ENCODE data around the gene FGFR1OP2. TPM values are rescaled to one million over a fixed set of nuclear protein-coding genes. Genes with fewer than 3 reads are reported as not detected.
"Not testable (repeated sequence)": the region's sequence is repeated elsewhere in the genome, so short reads cannot be mapped to it uniquely, and the experiment has no call there.

Gene FGFR1OP2
- polyA plus RNA-seq, 4 donors = 50.7 to 71.5 (median 61.3) TPM

DNA sequence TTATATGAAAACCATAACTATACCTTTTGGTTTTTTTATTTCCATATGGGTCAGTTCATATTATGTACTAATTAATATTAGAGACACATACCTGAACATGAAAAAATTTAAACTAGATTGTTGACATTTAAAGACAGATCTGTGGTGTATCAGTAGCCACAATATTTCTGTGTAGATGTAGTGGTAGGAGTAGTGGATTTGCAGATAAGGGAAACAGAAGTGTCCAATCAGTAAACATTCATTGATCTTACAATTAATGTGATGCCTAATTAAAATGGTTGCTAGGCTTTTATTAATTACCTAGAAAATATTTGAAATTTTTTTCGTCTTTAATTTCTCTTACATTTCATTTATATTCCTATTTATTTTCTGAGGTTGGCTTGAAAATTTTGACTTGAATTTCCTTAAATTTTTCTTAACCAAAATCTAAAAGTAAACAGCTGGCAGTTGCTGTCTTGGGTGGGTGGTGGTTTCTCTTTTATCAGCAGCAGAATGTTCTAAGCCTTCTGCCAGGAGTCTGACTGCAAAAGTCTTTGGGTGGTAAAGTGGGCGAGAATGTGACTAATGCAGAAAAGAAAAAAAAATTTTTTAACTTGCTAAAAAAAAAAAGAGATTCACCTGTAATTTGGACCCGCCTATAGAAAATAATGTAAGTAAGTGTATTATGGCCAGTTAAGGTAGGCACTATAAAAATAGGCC is 2.4 kb downstream of the FGFR1OP2 start:
- DNase-seq (ENCODE audit: low read depth in 4 of 4, low spot score in 3 of 4) = no peak

DNA sequence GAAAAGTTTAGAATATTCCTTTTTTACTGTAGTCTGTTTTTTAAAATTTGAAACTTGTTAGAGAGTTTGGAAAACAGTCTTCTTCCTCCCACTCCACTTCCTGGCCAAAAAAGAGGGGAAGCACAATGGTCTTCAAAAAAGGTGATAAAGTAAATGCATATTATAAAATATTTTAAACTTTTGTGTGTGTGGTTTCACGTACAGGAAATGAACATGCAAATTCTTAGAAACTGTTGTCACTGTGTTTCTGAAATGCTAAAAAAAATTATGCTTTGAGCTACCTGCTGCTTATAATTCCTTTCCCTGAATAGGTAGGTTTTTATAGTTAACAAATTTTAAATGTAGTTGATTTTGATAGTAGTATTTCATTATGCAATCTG is 2.9 kb downstream of the FGFR1OP2 start:
- no peak for DNase-seq (ENCODE audit: low read depth in 4 of 4, low spot score in 3 of 4)

DNA sequence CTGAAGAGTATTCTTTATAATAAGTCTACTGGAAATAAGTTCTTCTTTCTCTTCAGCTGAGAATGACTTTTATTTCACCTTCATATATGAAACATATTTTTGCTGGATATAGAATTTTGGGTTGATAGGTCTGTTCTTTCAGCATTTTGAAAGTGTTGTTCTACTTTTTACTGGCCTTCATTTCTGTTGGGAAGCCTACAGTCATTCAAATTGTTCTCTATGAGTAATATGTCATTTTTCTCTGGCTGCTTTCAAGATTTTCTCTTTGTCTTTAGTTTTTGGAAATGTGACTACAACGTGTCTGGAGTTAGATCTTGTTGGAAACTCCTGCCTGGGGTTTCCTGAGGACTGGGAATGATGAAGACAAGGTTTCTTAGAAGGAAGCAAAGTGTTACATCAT is 10.0 kb downstream of the FGFR1OP2 start:
- DNase-seq (ENCODE audit: low read depth in 4 of 4, low spot score in 3 of 4) = no peak

DNA sequence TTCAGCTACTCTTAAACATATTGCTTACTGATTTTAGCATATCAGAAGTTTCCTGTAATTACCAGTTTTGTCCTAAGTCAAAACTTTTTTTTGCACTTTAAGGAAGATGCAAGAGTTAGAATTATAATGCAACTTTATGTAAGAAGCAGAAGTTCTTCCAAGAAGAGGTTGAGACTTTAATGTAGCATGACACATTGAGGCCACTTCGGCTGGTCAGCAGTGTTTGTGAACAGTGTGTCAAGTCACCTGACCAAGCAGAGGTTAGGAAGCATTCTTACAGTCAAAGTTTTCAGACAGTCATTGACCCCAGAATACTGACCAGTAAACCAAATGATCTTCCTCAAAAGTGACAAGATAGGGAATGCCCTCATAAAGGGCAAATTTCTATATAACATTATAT is 15.2 kb downstream of the FGFR1OP2 start:
- DNase-seq (ENCODE audit: low read depth in 4 of 4, low spot score in 3 of 4) = no peak

DNA sequence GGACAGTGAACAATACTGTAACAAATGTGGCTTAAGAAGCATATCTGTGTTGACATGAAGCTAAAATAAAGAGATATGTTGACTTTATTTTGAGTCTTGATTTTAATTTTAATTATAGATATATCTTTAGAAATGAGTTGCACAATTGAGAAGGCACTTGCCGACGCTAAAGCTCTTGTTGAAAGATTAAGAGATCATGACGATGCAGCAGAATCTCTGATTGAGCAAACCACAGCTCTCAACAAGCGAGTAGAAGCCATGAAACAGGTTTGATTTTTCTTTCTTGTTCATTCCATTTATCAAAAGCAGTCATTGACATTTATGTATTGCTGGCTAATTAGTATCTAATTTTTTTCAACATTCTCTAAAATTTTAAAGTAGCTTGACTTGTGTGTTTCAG is 15.8 kb downstream of the FGFR1OP2 start:
- DNase-seq (ENCODE audit: low read depth in 4 of 4, low spot score in 3 of 4) = no peak

DNA sequence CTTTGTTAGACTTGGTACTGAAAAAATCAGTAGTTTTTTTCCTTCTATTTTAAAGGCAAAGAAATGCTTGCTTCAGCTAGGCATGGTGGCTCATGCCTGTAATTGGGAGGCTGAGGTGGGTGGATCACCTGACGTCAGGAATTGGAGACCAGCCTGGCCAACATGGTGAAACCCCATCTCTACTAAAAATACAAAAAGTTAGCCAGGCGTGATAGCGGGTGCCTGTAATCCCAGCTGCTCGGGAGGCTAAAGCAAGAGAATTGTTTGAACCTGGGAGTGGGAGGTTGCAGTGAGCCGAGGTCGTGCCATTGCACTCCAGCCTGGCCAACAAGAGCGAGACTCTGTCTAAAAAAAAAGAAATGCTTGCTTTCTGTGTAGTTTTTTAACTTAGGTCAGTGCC is 23.1 kb downstream of the FGFR1OP2 start:
- DNase-seq (ENCODE audit: low read depth in 4 of 4, low spot score in 3 of 4) = not testable (repeated sequence)

DNA sequence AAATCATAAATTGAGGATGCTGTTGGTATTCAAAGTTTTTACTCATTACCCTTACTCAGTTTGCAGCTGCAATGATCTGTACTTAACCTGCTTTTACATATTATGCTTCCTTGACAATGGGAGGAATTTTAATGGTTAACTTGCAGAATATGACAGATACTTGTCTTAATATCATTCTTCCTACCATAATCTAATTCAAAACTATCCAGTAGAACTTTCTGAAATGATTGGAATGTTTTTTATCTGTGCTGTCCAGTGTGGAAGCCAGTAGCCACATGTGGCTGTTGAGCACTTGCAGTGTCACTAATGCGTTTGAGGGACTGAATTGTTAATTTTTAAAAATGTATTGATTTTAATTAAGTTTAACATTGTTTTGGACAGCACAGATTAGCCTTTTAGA is 23.5 kb downstream of the FGFR1OP2 start:
- no peak for DNase-seq (ENCODE audit: low read depth in 4 of 4, low spot score in 3 of 4)

DNA sequence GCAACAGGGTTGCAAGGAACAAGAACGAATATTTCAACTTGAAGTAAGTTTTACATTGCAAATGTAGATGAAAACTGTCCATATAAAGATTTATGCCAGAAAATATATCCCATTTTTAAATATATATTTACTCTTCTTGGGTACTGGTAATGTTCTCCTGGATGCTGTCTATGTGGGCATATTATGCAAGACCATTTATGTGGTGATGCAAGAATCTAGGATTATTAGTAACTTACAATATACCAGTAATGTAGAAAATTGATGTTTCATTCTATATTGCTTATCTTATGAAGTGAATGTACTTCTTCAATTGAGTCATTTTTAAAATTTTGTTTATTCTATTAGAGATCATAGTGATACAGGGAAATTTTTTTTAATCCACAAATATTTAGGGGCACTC is 25.1 kb downstream of the FGFR1OP2 start:
- DNase-seq (ENCODE audit: low read depth in 4 of 4, low spot score in 3 of 4) = no peak

DNA sequence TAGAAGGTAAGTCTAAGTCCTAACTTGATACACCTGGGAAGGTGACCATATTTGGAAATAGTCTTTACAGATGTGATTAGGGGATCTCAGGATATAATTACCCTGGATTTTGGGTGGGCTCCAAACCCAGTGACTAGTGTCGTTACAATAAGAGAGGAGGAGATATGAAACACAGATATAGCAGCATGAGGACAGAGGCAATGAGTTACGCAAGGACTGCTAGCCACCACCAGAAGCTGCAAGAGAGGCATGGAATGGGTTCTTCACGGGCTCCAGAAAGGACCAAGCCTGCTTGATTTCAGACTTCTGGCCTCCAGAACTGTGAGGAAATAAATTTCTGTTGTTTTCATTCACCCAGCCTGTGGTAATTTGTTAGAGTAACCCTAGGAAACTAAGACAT is 28.6 kb downstream of the FGFR1OP2 start:
- no peak for DNase-seq (ENCODE audit: low read depth in 4 of 4, low spot score in 3 of 4)

DNA sequence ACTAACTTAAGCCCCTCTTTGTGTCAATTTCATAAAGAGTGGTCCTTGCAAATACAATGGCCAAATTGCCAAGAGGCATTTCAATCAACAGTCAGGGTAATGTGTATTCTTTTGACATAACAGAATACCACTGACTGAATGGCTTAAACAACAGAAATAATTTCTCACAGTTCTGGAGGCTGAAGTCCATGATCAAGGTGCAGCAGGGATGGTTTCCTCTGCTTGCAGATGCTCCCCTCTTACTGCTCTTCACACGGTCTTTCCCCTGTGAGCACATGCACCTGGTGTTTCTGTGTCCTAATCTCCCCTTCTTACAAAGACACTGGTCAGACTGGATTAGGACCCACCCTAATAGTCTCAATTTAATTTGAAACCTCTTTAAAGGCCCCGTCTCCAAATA is 31.9 kb downstream of the FGFR1OP2 start:
- no peak for DNase-seq (ENCODE audit: low read depth in 4 of 4, low spot score in 3 of 4)

DNA sequence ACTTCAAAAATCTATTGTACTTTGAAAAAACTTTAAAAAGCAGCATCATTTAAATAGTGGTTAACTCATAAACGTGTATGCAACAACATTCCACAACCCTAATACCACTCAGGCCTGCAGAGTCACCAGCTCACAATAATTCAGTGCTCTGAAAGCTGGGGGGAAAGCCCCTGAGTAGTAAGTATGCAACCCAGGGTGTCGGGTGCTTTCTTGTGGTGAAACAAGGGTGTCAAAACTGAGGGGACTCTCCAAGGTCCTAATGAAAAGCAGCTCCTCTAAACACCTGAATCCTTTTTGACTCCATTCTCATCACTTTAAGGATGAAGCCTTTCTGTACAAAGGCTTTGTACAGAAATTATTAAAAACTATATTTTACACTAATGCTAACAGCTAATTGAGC is 33.7 kb downstream of the FGFR1OP2 start:
- DNase-seq (ENCODE audit: low read depth in 4 of 4, low spot score in 3 of 4) = no peak

DNA sequence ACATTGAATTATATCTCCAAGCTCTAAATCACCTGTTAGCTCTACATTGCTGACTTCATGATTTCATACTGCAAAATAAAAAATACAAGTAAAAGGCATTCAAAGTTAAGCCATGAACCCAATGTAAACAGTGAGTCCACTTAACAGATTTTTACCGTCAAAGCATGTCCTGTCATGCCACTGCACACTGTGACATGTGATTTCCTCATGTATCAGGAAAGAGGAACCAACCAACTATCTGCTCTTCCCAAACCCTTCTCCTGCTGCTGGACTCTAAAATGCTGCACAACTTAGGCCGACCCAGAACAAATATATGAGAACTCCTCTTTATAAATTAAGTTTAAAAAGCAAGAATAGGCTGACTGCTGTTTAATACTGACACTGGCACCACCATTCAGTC is 38.4 kb downstream of the FGFR1OP2 start:
- DNase-seq (ENCODE audit: low read depth in 4 of 4, low spot score in 3 of 4) = no peak

DNA sequence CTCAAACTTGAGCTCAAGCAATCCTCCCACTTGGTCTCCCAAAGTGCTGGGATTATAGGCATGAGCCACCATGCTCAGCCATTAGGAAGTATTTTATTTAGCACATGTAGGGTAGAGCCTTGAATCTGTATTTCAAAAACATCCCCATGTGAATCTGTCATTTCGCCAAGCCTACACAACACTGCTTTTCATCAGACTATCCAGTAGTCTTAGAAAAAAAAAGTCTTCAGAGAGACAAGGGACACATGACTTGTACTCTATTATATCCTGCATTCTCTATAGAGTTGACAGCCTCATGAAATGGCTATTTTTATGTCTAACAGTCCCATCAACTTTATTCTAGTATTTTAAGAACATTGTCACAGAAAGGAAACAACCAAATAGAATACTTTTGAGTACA is 40.5 kb downstream of the FGFR1OP2 start:
- DNase-seq (ENCODE audit: low read depth in 4 of 4, low spot score in 3 of 4) = no peak

DNA sequence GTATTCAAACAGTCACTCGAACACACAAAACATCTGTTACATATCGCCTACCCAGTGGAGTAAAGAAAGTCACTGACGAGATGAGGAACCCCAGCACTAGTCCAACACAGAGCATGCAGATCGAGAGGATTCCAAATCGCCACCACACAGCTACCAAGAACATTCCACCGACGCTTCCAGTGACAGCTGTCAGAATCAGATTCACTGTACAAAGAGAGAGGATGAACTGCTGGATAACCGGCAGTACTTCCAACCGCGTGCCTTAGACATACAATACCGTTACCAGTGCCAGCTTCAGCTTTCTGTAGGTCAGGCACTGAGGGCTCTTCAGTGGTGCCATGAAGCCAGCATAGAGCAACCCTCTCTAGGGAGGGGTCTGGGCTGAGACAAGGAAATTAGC is 41.5 kb downstream of the FGFR1OP2 start:
- DNase-seq (ENCODE audit: low read depth in 4 of 4, low spot score in 3 of 4) = no peak

DNA sequence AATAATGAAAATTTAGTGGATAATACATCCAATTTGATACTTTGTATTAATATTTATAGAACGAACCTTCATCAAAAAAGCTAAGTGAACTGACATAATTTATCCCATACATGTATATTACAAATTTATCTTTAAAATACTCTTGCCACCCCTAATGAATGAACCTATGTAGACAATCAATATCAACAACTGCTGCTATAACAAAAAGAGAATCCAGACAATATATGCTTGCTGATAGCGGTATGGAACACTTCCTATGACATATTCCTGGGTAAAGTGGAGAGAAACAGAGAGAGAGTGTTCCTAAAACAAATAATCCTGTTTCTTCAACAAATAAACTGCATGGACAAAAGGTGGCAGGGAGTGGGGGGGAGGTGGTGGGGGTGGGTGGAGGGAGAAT is 44.6 kb downstream of the FGFR1OP2 start:
- no peak for DNase-seq (ENCODE audit: low read depth in 4 of 4, low spot score in 3 of 4)

DNA sequence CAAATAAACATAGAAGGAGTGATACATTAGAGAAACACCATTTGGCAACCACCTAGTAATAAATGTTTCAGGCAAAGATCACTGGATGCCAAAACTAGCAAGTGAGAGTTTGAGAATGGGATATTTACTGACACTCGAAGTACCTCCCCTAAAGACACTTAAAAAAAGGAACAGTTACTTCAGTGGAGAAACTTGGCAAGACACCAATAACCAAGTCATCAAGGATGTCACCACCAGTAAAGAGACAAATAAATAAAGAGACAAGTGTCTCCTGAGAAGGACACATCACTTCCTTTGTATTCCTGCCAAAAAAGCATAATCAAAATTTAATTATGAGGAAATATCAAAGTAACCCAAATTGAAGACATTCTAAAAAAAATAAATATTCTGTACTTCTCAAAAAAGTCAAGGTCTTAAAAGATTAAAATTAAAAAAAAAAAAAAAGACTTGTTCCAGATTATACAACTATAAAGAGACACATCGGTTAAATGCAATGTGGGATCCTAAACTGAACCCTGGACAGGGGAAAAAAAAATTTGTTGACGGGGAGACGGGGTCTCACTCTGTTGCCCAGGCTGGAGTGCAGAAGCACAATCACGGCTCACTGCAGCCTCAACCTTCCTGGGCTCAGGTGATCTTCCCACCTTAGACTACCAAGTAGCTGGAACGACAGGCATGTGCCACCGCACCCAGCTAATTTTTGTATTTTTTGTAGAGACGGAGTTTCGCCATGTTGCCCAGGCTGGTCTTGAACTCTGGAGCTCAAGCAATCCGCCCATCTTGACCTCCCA is 49.6 kb downstream of the FGFR1OP2 start:
- no peak for DNase-seq (ENCODE audit: low read depth in 4 of 4, low spot score in 3 of 4)

DNA sequence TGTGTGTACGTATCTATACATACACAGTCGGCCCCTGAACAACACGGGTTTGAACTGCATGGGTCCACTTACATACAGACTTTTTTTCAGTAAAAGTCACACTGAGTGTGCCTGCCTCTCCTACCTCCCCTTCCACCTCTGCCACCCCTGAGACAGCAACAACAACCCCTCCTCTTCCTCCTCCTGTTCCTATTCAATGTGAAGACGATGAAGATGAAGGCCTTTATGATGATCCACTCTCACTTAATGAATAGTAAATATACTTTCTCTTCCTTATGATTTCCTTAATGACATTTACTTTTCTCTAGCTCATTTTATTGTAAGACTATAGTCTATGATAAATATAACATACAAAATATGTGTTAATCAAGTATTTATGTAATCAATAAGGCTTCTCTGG is 50.4 kb downstream of the FGFR1OP2 start:
- DNase-seq (ENCODE audit: low read depth in 4 of 4, low spot score in 3 of 4) = no peak

DNA sequence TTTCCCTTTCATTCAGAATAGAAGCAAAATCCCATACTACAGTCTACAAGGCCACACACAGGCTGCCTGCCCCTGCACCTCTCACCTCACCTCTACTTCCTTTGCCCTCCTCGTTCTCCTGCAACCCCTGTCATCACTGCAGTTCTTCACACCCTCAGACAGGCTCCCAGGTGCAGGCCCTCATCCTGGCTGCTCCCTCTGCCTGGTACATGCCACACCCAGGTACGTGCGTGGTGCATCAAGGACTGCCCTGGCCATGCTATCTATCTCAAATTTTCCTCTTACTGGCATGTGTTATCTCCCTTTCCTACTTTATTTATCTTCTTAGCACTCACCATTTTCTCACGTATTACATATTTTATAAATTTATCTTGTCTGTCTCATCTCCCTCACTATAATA is 51.6 kb downstream of the FGFR1OP2 start:
- no peak for DNase-seq (ENCODE audit: low read depth in 4 of 4, low spot score in 3 of 4)

DNA sequence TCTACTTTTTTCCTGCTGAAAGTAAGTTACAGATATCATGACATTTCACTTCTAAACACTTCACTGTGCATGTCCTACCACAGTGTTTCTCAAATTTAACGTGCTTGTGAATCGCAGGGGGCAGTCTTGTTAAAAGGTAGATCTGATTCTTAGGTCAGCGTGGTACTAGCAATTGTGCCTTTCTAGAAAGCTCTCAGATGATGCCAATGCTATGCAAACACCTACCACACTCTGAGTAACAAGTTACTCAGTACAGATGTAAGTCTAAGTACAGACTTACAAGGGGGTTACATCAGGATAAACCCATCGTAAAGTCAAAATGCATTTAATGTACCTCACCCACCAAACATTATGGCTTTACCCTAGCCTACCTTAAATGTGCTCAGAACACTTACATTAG is 53.6 kb downstream of the FGFR1OP2 start:
- DNase-seq (ENCODE audit: low read depth in 4 of 4, low spot score in 3 of 4) = no peak

DNA sequence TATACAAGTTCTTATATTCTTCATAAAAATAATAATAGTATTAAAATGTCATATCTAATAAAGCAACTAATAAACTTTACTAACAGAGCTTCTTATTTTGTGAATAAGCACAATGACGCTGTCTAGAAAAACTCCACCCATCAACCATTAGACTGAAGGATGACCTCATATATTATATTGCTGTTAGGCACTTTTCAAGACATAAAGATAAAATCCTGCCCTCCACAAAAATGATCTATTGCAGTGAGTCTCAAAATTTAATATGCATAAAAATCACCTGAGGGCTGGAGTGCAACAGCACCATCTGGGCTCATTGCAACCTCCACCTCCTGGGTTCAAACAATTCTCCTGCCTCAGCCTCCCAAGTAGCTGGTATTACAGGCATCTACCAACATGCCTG is 55.8 kb downstream of the FGFR1OP2 start:
- no peak for DNase-seq (ENCODE audit: low read depth in 4 of 4, low spot score in 3 of 4)

DNA sequence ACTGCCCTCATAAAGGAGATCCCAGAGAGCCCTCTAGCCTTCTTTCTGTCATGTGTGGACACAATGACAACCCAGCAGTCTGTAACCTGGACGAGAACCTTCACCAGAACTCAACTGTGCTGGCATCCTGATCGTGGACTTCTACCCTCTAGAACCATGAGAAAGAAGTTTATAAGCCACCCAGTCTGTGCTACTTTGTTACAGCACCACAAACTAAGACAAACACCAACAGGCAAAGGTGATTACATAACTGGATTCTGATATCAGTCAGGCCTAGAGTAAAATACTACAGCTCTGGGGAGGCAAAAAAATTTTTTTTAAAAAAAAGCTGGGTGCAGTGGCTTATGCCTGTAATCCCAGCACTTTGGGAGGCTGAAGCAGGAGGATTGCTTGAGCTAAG is 57.4 kb downstream of the FGFR1OP2 start:
- no peak for DNase-seq (ENCODE audit: low read depth in 4 of 4, low spot score in 3 of 4)

DNA sequence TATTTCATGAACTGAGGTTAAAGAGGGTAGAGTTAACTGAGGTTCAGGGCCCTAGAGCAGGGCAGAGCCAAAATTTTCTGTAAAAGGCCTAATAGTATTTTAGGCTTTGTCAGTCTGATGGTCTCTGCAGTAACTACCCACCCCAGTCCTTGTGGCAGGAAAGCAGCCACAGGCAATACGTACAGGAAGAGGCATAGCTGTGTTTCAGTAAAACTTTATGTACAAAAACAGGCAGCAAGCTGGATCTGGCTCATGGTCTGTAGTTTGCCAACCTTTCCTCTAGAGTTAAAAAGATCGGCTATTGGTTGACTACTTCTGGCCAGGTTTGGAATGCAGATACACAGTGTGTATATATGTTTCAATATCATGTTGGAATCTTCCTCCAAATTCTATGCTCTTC is 58.7 kb downstream of the FGFR1OP2 start:
- no peak for DNase-seq (ENCODE audit: low read depth in 4 of 4, low spot score in 3 of 4)

Measured in right renal pelvis (tissue), 4 donors.